Inflammatory macrophage (primary cell): Measurements from ENCODE around the gene CCDC192.
"Not testable (repeated sequence)": the region's sequence is repeated elsewhere in the genome, so short reads cannot be mapped to it uniquely, and the experiment has no call there.

ENCODE experiments used
- DNase-seq, 2 donors: peaks; one replicate each; pipeline ENCODE4 v3.0.0-alpha.2; 2020 to 2022

CCDC192 gene

GRCh38 chr5:127769386-127769785, 66.2 kb downstream of the CCDC192 start:
- no peak for DNase-seq

GRCh38 chr5:127770272-127770671, 67.1 kb downstream of the CCDC192 start:
- DNase-seq = no peak

- DNase-seq = no peak
Observed at GRCh38 chr5:127772531-127772930, 69.3 kb downstream of the CCDC192 start.

- DNase-seq = no peak
Observed at GRCh38 chr5:127774221-127774620, 71.0 kb downstream of the CCDC192 start.

GRCh38 chr5:127776477-127776876, 73.3 kb downstream of the CCDC192 start:
- DNase-seq = no peak

- no peak for DNase-seq
Observed at GRCh38 chr5:127777957-127778356, 74.8 kb downstream of the CCDC192 start.

- DNase-seq = not testable (repeated sequence)
Observed at GRCh38 chr5:127782450-127782849, 79.3 kb downstream of the CCDC192 start.

- no peak for DNase-seq
Observed at GRCh38 chr5:127785098-127785927, 82.1 kb downstream of the CCDC192 start.

GRCh38 chr5:127791439-127791838, 88.2 kb downstream of the CCDC192 start:
- no peak for DNase-seq

GRCh38 chr5:127791908-127792307, 88.7 kb downstream of the CCDC192 start:
- not testable (repeated sequence) for DNase-seq

GRCh38 chr5:127793052-127793451, 89.9 kb downstream of the CCDC192 start:
- DNase-seq = no peak

GRCh38 chr5:127793879-127794278, 90.7 kb downstream of the CCDC192 start:
- DNase-seq = no peak

- no peak for DNase-seq
Observed at GRCh38 chr5:127796211-127796610, 93.0 kb downstream of the CCDC192 start.

GRCh38 chr5:127799293-127799905, 96.2 kb downstream of the CCDC192 start:
- DNase-seq = no peak

GRCh38 chr5:127801751-127802476, 98.7 kb downstream of the CCDC192 start:
- no peak for DNase-seq

- DNase-seq = peak; percentile 54 to 56
Observed at GRCh38 chr5:127802477-127802865, 99.3 kb downstream of the CCDC192 start.

- no peak for DNase-seq
Observed at GRCh38 chr5:127804886-127805426, 101.8 kb downstream of the CCDC192 start.

GRCh38 chr5:127805448-127805847, 102.3 kb downstream of the CCDC192 start:
- DNase-seq = no peak

GRCh38 chr5:127806776-127807175, 103.6 kb downstream of the CCDC192 start:
- no peak for DNase-seq

GRCh38 chr5:127809533-127809932, 106.3 kb downstream of the CCDC192 start:
- no peak for DNase-seq

- DNase-seq = no peak
Observed at GRCh38 chr5:127810017-127810416, 106.8 kb downstream of the CCDC192 start.

- DNase-seq = peak in 1 of 2 donors; percentile 39
Observed at GRCh38 chr5:127810707-127811490, 107.7 kb downstream of the CCDC192 start.
